ENCODE data around the gene NABP1.

Gene NABP1

DNA sequence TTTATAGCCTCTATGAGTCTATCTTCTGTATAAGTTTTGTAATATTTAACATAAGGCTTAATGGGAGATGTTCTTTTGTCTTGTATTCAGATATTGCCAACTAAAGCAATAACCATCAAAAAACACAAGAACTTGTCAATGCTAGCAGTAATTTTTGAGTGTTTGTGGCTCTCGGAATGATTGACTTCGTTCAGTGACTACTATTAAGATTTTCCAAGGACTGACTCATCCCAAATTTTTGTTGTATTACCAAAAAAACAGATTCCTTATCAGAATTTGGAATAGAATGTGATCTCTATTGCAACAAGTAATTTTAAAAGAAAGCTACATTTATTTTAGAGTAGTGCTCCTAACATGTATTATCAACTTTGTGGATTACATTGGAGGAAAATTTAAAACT is 8.1 kb downstream of the NABP1 start:
- DNase-seq, result no peak

DNA sequence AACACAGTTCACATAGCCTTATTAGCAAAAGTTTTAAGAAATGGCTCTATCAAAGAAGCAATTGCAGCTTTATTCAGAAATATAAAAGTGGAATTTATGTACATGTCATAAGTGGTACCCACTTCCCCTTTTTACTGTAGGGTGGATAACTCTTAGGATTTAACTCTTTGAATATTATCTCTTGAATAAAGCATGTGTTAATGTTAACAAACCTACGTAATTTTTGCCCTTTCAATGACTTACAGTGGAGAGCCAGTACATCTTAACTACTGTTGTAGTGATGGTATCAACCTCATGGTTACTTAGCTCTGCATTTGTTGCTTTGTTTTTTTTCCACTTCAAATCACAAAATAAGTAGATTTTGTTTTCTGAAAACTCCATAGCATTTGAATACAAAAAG is 8.8 kb downstream of the NABP1 start:
- DNase-seq, result no peak

GRCh38 chr2:191687867-191688266 is 9.9 kb downstream of the NABP1 start:
- DNase-seq, result peak; percentile 19

GRCh38 chr2:191688934-191689695 is 11.2 kb downstream of the NABP1 start:
- DNase-seq, result peak; percentile 83

DNA sequence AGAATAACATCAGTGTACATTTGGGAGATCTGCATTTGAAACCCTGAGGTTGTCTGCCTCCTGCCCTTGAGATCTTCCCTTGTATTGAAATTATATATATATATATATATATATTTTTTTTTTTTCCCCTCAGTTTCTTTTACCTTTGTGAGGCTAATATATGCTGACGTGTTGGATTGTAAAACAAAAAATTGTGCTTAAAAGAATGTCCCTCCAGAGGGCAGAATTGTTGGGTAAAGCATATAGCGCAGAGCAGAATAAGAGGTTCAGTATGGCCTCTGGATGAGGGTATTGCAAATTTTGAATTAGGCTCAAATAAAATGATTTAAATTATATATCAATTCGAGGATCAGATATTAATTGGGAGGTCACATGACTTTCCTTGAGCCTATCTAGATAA is 12.4 kb downstream of the NABP1 start:
- peak; percentile 17 for DNase-seq

- peak; percentile 72 for DNase-seq
Observed at GRCh38 chr2:191691016-191691735, 13.2 kb downstream of the NABP1 start.

GRCh38 chr2:191691898-191692297 is 14.0 kb downstream of the NABP1 start:
- peak; percentile 1 for DNase-seq

GRCh38 chr2:191692502-191693115 is 14.7 kb downstream of the NABP1 start:
- DNase-seq, result no peak

- no peak for DNase-seq
Observed at GRCh38 chr2:191693166-191693565, 15.2 kb downstream of the NABP1 start.

- DNase-seq, result no peak
Observed at GRCh38 chr2:191693778-191694177, 15.8 kb downstream of the NABP1 start.

DNA sequence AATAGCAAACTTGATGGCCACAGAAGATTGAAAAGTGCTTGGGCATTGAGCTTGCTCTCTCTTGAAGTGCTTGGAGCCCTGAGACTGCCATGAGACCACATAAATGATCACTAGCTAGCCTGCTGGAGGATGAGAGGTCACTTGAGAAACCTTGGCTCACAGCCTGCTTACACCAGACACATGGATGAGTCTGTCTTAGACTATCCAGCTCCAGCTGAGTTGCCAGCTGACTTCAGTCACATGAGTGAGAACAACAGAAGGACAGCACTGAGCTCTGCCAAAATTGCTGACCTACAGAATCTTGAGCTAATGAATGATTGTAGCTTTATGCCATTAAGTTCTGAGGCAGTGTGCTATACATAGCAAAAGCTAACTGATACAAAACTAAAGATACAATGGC is 18.1 kb downstream of the NABP1 start:
- peak; percentile 94 for DNase-seq

DNA sequence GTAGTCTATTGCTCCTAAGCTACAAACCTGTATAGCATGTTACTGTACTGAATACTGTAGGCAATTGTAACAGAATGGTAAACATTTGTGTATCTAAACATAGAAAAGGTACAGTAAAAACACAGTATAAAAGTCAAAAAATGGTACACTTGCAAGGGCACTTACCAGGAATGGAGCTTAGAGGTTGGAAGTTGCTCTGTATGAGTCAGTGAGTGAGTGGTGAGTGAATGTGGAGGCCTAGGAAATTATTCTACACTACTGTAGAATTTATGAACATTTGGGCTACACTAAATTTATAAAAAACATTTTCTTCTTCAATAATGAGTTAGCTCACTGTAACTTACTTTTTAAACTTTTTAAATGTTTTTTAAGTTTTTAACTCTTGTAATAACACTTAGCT is 19.0 kb downstream of the NABP1 start:
- DNase-seq, result no peak

DNA sequence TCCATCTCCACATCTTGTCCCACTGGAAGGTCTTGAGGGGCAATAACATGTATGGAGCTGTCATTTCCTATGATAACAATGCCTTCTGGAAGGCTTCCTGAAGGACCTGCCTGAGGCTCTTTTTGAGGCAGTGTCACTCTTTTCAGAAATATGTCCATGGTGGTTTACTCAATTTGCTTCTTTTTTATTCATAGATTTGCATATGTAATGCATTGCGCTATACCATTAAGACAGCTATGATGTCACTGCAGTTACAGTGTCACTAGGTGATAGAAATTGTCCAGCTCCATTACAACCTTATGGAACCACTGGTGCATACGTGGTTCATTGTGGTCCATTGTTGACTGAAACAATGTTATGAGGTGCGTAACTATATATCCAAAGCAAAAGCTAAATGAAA is 19.9 kb downstream of the NABP1 start:
- no peak for DNase-seq

GRCh38 chr2:191699341-191699945 is 21.5 kb downstream of the NABP1 start:
- no peak for DNase-seq

DNA sequence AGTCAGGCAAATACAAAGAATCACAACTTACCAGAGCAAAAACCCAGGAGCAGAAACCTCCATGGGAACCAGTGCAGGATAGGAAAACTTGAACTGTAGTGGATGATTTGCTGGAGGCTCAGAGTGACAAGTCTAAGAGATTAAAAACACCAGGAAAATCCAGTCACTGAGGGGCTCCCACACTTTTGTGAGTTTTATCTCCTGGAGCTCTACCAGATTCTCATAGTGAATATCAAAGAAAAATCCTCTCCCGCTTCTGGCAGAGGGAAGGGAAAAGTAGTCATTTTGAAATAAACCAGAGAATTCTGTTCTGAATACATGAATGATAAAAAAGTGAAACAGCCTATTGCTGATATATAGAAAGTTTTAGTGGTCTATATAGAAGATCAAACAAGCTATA is 23.1 kb downstream of the NABP1 start:
- DNase-seq, result no peak

GRCh38 chr2:191701696-191702095 is 23.8 kb downstream of the NABP1 start:
- no peak for DNase-seq

GRCh38 chr2:191703079-191703725 is 25.3 kb downstream of the NABP1 start:
- no peak for DNase-seq

- no peak for DNase-seq
Observed at GRCh38 chr2:191705084-191705483, 27.1 kb downstream of the NABP1 start.

- DNase-seq, result no peak
Observed at GRCh38 chr2:191705701-191706100, 27.8 kb downstream of the NABP1 start.

- no peak for DNase-seq
Observed at GRCh38 chr2:191706791-191707190, 28.9 kb downstream of the NABP1 start.

DNA sequence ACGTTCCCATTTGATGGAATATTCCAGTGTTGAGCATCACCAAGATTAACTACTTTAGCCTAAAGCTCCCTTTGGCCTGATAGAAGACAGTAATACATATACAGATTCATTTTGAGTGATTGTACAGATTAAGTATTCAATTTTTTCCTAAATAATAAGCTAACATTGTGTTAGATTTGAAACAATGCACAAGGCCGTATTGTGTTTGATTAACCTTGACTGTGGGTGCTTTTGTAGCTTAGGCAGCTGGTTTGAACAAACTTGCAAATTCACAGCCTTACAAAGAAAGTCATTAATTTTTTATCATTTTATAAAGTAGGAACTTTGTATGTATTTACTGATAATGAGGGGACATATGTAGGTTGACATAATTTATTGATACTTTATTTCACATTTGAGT is 29.6 kb downstream of the NABP1 start:
- no peak for DNase-seq

DNA sequence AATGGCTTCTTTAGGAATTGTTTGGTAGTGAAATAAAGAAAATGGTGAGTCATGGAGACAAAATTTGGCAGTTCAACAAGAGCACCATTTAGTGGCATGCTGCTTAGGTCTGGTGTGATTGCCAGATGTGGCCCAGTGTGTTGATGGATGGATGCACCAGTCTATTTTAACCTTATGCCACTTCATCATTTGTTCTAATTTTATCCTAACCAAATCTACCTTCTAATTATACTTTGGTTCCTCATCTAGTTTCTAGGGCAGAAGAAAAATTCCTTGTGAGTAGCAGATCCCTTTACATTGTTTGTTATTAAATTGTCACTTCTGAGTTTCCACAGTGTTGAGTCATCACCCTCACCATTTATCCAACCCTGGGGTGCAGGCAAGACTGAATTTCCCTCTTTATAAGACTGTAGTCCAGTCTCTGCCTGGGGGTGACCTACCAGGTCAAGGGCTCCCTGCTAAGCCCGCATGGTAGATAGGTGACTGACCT is 32.5 kb downstream of the NABP1 start:
- DNase-seq, result peak; percentile 82

DNA sequence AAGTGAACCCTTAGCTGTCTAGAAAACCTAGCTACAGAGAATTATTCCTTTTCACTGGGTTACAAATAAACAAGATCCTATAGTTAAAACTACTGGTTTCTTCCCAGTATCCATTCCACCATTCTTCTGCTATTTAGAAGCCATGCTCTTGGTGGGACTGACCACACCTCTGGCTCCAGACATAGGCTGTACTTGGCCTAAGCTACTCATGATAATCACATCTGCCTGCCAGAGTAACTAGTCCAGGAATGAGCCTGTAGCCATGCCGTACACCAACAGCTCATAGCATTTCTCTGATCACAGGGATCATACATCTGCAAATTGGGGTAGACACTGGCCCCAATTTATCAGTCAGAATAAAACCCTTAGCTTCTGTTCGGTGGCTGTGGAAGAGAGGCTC is 33.7 kb downstream of the NABP1 start:
- DNase-seq, result no peak

Measured in HCEC 1CT (cell line).